Neural cell (in vitro differentiated cells): ENCODE data around the gene ITGAD. TPM values are rescaled to one million over a fixed set of nuclear protein-coding genes. Genes with fewer than 3 reads are reported as not detected.

Experiments used
- H2AFZ ChIP-seq: fragments of 200-600, 300-800 bp; sonication (generic), shearing (Covaris generic); 2 replicates; pipeline ENCODE4 v1.6.0; 2014; ENCODE audit warnings: low read depth, mild to moderate bottlenecking, antibody characterized with exemption, low read length, moderate library complexity
- H3F3A ChIP-seq: fragments of 200-600 bp; shearing (Covaris generic); 2 replicates; pipeline ENCODE4 v1.6.1; 2016; ENCODE audit warnings: mild to moderate bottlenecking, moderate library complexity, mixed read lengths, antibody characterized with exemption, low read length; ENCODE audit not compliant: insufficient read depth, poor library complexity, severe bottlenecking
- H3K27ac ChIP-seq: fragments of 200-600, 300-800 bp; sonication (generic), shearing (Covaris generic); 2 replicates; pipeline ENCODE4 v1.5.1; 2014; ENCODE audit warnings: mild to moderate bottlenecking, low read length, moderate library complexity
- H3K27me3 ChIP-seq: fragments of 300-800, 200-600 bp; sonication (generic), shearing (Covaris generic); 2 replicates; pipeline ENCODE4 v1.6.0; 2014; ENCODE audit warnings: mild to moderate bottlenecking, low read depth, low read length, moderate library complexity; ENCODE audit not compliant: insufficient read depth
- H3K36me3 ChIP-seq: fragments of 300-800, 200-600 bp; sonication (generic), shearing (Covaris generic); 2 replicates; pipeline ENCODE4 v1.5.1; 2014; ENCODE audit warnings: mild to moderate bottlenecking, antibody characterized with exemption, low read length, moderate library complexity; ENCODE audit not compliant: insufficient read depth
- H3K4me2 ChIP-seq: fragments of 300-800, 200-600 bp; sonication (generic), shearing (Covaris generic); 2 replicates; pipeline ENCODE4 v1.6.0; 2014; ENCODE audit warnings: mild to moderate bottlenecking, low read length
- H3K4me3 ChIP-seq: fragments of 300-800, 200-600 bp; sonication (generic), shearing (Covaris generic); 2 replicates; pipeline ENCODE4 v1.5.1; 2014; ENCODE audit warnings: mild to moderate bottlenecking, low read length, moderate library complexity
- H3K79me2 ChIP-seq: fragments of 200-600 bp; shearing (Covaris generic); replicated peaks from 2 replicates; pipeline ENCODE4 v1.6.0; 2014; ENCODE audit warnings: mild to moderate bottlenecking, low read length, moderate library complexity; ENCODE audit not compliant: insufficient read depth
- H3K9ac ChIP-seq: fragments of 300-800, 200-600 bp; sonication (generic), shearing (Covaris generic); 2 replicates; pipeline ENCODE4 v1.6.1; 2016; ENCODE audit warnings: mild to moderate bottlenecking, low read length, mixed read lengths
- H3K9me2 ChIP-seq: fragments of 200-600 bp; shearing (Covaris generic); 2 replicates; pipeline ENCODE4 v1.6.1; 2016; ENCODE audit warnings: mild to moderate bottlenecking, low read length, mixed read lengths; ENCODE audit not compliant: insufficient read depth
- H3K9me3 ChIP-seq: fragments of 200-600, 300-800 bp; sonication (generic), shearing (Covaris generic); 2 replicates; pipeline ENCODE4 v1.6.1; 2016; ENCODE audit warnings: mild to moderate bottlenecking, mixed run types, low read length, moderate library complexity, mixed read lengths
- H4K20me1 ChIP-seq: fragments of 200-600 bp; shearing (Covaris generic); 2 replicates; pipeline ENCODE4 v1.6.1; 2016; ENCODE audit warnings: mild to moderate bottlenecking, mixed run types; ENCODE audit not compliant: insufficient read depth
- CTCF ChIP-seq: fragments of 450-650 bp; IDR thresholded peaks from 2 replicates; pipeline ENCODE4 v1.5.1; 2014; ENCODE audit warnings: antibody characterized with exemption, mild to moderate bottlenecking, moderate library complexity; ENCODE audit not compliant: poor library complexity, severe bottlenecking
- EP300 ChIP-seq: fragments of 450-650 bp; conservative IDR thresholded peaks from 2 replicates; pipeline ENCODE4 v1.6.1; 2014; ENCODE audit warnings: antibody characterized with exemption, mild to moderate bottlenecking, moderate library complexity; ENCODE audit not compliant: poor library complexity, severe bottlenecking
- EZH2 ChIP-seq: fragments of 200-600, 300-800 bp; shearing (Covaris generic), sonication (generic); IDR thresholded peaks from 2 replicates; pipeline ENCODE4 v1.6.1; 2014; ENCODE audit warnings: antibody characterized with exemption, low read length, borderline replicate concordance, mild to moderate bottlenecking; ENCODE audit not compliant: insufficient read depth, poor library complexity, severe bottlenecking
- MXI1 ChIP-seq: fragments of 450-650 bp; conservative IDR thresholded peaks from 2 replicates; pipeline ENCODE4 v1.6.1; 2014; ENCODE audit warnings: antibody characterized with exemption, mild to moderate bottlenecking; ENCODE audit not compliant: poor library complexity, severe bottlenecking
- POLR2AphosphoS5 ChIP-seq: IDR thresholded peaks from 2 replicates; pipeline ENCODE4 v1.6.1; 2012
- RAD21 ChIP-seq: fragments of 450-650 bp; conservative IDR thresholded peaks from 2 replicates; pipeline ENCODE4 v1.6.1; 2014; ENCODE audit warnings: antibody characterized with exemption, mild to moderate bottlenecking, moderate library complexity
- REST ChIP-seq: IDR thresholded peaks from 2 replicates; pipeline ENCODE4 v1.6.1; 2012; ENCODE audit warnings: borderline replicate concordance
- SMC3 ChIP-seq: fragments of 450-650 bp; conservative IDR thresholded peaks from 2 replicates; pipeline ENCODE4 v1.6.1; 2014; ENCODE audit warnings: antibody characterized with exemption, mild to moderate bottlenecking, moderate library complexity; ENCODE audit not compliant: poor library complexity
- TAF1 ChIP-seq: IDR thresholded peaks from 2 replicates; pipeline ENCODE4 v1.6.1; 2012; ENCODE audit warnings: low read depth
- polyA plus RNA-seq: library from polyadenylated mRNA; depleted of rRNA; stranded (reverse); fragments of >200 nt; gene quantifications from 2 replicates; pipeline ENCODE4 v1.2.3, GENCODE V29; 2014

The ITGAD gene
- polyA plus RNA-seq, 1 donor from 2014 or later: not detected

GRCh38 chr16:31470615-31471014, 77.5 kb downstream of the ITGAD start:
- Histone ChIP-seq H3K27ac (no peak overlapping the region), H3K79me2 (no peaks in the 10 kb centered on the region), H3K4me2 (no peak overlapping the region), H2AFZ (no peak overlapping the region), H3F3A (no peaks in the 10 kb centered on the region), H4K20me1 (no peaks in the 10 kb centered on the region), H3K36me3 (no peaks in the 10 kb centered on the region), H3K4me3 (no peak overlapping the region), H3K9me3 (no peaks in the 10 kb centered on the region), H3K27me3 (peaks cover 44% of the 10 kb centered on the region), H3K9ac (no peak overlapping the region), H3K9me2 (no peaks in the 10 kb centered on the region)
- TF ChIP-seq CTCF (no peak), EP300 (no peak), EZH2 (no peak), REST (no peak), POLR2AphosphoS5 (no peak), SMC3 (no peak)

- TF ChIP-seq POLR2AphosphoS5 (no peak), SMC3 (no peak), EP300 (no peak), RAD21 (no peak), MXI1 (no peak), CTCF (no peak), TAF1 (no peak), EZH2 (no peak), REST (no peak)
- Histone ChIP-seq H3K27ac (no peak overlapping the region), H3F3A (no peaks in the 10 kb centered on the region), H2AFZ (no peak overlapping the region), H4K20me1 (no peaks in the 10 kb centered on the region), H3K9ac (no peak overlapping the region), H3K9me3 (no peaks in the 10 kb centered on the region), H3K4me3 (peak overlapping the region; percentile 57), H3K9me2 (no peaks in the 10 kb centered on the region), H3K27me3 (peaks cover 52% of the 10 kb centered on the region), H3K4me2 (no peak overlapping the region), H3K79me2 (no peaks in the 10 kb centered on the region), H3K36me3 (no peaks in the 10 kb centered on the region)
Observed at GRCh38 chr16:31471241-31471874, 78.2 kb downstream of the ITGAD start.
